ENCODE results near the gene RTN4. TPM values are rescaled to one million over a fixed set of nuclear protein-coding genes. Genes with fewer than 3 reads are reported as not detected.
"Not testable (repeated sequence)": the region's sequence is repeated elsewhere in the genome, so short reads cannot be mapped to it uniquely, and the experiment has no call there.

Gene RTN4
- total RNA-seq, 1 experiment from 2014 or later = 164 TPM

DNA sequence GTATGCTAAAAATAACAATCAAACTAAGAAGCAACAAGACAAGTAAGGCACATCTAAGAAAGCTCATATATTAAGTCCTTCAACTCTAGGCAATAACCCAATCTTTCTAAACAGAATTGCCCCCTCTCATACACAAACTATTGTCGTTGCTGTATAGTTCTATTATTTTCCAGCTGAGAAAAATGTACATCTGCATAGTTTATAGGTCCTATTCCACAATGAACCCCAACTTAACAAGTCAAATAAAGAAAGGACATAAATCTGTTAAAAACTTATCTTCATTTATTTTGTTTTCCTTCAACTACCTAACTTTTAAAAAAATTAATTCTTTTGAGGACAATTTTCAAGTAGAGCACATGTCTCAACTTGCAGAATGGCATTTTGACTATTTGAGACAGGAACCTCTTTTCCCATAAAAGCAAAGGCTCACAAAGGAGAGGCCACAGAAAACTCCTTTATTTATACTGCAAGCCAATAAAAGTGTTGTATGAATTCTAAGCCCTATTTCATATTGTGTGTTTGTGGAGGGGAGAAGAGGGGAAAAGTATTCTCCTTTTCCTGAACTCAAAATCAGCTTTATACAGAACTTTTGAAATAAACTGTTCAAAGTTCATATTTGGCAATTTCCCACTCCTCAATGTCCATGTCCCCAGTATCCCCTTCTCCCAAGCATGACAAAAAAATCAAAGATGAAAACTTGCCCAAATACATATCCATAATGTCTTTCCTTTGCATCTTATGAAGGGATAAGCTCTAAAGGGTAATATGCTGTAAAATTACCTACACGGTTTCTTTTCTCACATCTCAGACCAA, 37.4 kb downstream of the RTN4 start:
- Histone ChIP-seq H3K36me3 (peaks cover 17% of the 10 kb centered on the region), H3K27me3 (no peaks in the 10 kb centered on the region), H3K9me3 (replicated peaks) (no peaks in the 10 kb centered on the region), H3K4me1 (peaks cover 10% of the 10 kb centered on the region), H3K4me3 (no peak overlapping the region), H3K27ac (no peak overlapping the region)
- no peak for DNase-seq

GRCh38 chr2:55011831-55012671, 38.2 kb downstream of the RTN4 start:
- Histone ChIP-seq H3K4me1 (peaks cover 10% of the 10 kb centered on the region), H3K9me3 (replicated peaks) (no peaks in the 10 kb centered on the region), H3K27me3 (no peaks in the 10 kb centered on the region), H3K36me3 (peaks cover 14% of the 10 kb centered on the region), H3K27ac (no peak overlapping the region), H3K4me3 (no peak overlapping the region)
- no peak for DNase-seq

DNA sequence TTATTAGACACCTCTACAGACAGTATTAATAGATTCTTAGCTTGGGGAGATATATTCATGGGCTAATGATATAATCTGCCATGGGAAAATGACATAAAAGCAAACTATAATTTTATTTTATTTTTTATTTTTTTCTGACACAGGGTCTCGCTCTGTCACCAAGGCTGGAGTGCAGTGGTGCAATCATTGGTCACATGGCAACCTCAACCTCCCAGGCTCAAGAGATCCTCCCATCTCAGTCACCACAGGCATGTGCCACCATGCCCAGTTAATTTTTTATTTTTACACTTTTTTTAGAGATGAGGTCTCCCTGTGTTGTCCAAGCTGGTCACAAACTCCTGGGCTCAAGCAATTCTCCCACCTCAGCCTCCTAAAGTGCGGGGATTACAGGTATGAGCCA, 39.3 kb downstream of the RTN4 start:
- H3K27ac ChIP-seq = no peak overlapping the region
- H3K27me3 ChIP-seq = no peaks in the 10 kb centered on the region
- no peaks in the 10 kb centered on the region for H3K9me3 ChIP-seq (replicated peaks)
- H3K36me3 ChIP-seq = peaks cover 6% of the 10 kb centered on the region; the same call in 1 of the 2 replicates
- no peak for DNase-seq
- H3K4me3 ChIP-seq = no peak overlapping the region
- H3K4me1 ChIP-seq = peaks cover 10% of the 10 kb centered on the region

- no peaks in the 10 kb centered on the region for H3K27me3 ChIP-seq
- H3K4me1 ChIP-seq = peaks cover 10% of the 10 kb centered on the region
- H3K27ac ChIP-seq = no peak overlapping the region
- no peaks in the 10 kb centered on the region for H3K9me3 ChIP-seq (replicated peaks)
- no peak for DNase-seq
- no peak overlapping the region for H3K4me3 ChIP-seq
- peaks cover 6% of the 10 kb centered on the region; the same call in 1 of the 2 replicates for H3K36me3 ChIP-seq
Measured at GRCh38 chr2:55010149-55010591, 40.1 kb downstream of the RTN4 start.

GRCh38 chr2:55009277-55010060, 40.8 kb downstream of the RTN4 start:
- H3K4me3 ChIP-seq = no peak overlapping the region
- DNase-seq = no peak
- peaks cover 10% of the 10 kb centered on the region for H3K4me1 ChIP-seq
- peaks cover 6% of the 10 kb centered on the region; the same call in 1 of the 2 replicates for H3K36me3 ChIP-seq
- no peaks in the 10 kb centered on the region for H3K9me3 ChIP-seq (replicated peaks)
- no peak overlapping the region for H3K27ac ChIP-seq
- no peaks in the 10 kb centered on the region for H3K27me3 ChIP-seq

DNA sequence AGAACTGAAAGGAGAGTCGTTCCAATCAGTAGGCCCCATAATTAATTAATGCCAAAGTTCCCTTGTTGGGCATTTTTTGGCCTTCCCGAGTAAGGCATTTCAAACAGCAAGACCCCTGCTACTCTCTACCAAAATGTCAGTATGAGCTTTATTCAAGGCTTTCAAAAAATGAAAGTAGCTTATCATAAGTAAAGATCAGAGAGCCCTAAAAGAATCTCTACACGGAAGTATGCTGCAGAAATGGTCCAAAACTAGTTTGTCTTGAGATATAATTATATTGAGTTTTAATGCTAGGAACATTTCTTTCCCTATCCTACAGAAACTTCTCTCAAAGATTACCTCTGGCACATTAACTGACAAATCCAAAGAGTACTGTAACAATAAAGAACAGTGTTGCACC, 43.9 kb downstream of the RTN4 start:
- no peak overlapping the region for H3K27ac ChIP-seq

DNA sequence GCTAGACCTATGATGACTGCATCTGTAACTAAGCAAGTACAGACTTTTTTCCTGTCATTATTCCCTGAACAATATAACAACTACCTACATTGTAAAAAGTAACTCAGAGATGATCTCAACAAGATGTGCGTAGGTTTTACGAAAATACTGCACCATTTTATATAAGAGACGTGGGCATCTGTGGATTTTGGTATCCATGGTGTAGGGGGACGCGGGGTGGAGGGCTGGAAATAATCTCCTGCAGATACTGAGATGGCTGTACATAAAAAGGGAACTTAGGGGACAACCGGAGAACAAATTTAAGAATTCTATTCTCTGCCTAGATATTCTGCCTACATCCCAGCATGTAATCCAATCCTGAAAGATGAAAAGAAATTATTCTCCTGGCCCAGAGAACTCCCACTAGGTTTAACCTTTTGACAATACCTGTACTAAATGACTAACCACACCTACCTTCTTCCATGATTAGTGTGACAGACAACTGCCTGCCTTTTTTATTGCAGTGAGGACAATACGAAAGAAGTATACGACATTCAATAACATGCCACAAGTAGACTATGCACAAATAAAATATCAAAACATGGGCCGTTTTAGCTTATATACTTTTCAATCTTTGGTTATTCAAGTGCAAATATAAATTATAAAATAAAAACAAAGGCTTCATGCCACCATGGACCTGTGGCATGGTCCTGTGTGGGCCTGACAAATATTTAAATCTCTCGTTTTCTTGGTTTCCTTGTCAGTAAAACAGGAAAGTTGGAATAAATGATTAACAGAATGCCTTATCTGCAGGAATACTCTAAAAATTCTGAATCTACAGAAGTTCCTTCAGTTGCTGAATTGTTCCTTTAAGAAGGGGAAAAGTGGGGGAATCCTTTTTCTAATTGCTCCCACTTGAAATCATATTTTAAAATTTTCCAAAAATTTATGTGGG, 46.3 kb downstream of the RTN4 start:
- Histone ChIP-seq H3K4me1 (peaks cover 10% of the 10 kb centered on the region), H3K27me3 (no peaks in the 10 kb centered on the region), H3K4me3 (no peak overlapping the region), H3K27ac (no peak overlapping the region), H3K9me3 (replicated peaks) (no peaks in the 10 kb centered on the region), H3K36me3 (no peaks in the 10 kb centered on the region)
- no peak for DNase-seq

More for the DNA sequence above, 43.9 kb downstream of the RTN4 start:
- H3K9me3 ChIP-seq (replicated peaks) = no peaks in the 10 kb centered on the region
- H3K4me1 ChIP-seq = no peaks in the 10 kb centered on the region; the same call in 1 of the 2 replicates
- H3K36me3 ChIP-seq = peaks cover 3% of the 10 kb centered on the region; the same call in 1 of the 2 replicates
- no peaks in the 10 kb centered on the region for H3K27me3 ChIP-seq
- no peak overlapping the region for H3K4me3 ChIP-seq
- DNase-seq = no peak

DNA sequence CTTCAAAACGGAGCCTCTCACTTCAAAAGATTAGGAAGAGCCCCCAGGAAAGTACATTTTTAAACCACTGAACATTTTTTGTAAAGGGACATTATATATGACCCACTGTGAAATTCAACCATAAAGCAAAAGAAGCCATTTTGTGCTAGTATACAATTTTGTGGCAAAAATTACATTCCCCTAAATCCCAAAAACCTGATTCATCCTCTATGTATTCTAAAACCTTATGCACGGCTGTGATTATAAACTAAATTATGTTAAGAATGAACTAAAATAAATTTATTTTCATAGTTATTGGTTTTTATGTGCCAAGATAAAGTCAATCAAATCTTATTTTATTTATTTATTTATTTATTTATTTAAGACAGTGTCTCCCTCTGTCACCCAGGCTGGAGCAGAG, 48.5 kb downstream of the RTN4 start:
- peaks cover 14% of the 10 kb centered on the region for H3K4me1 ChIP-seq
- H3K27ac ChIP-seq = no peak overlapping the region
- no peak for DNase-seq
- no peaks in the 10 kb centered on the region for H3K27me3 ChIP-seq
- no peak overlapping the region for H3K4me3 ChIP-seq
- H3K9me3 ChIP-seq (replicated peaks) = no peaks in the 10 kb centered on the region
- no peaks in the 10 kb centered on the region for H3K36me3 ChIP-seq

GRCh38 chr2:55000341-55000740, 49.9 kb downstream of the RTN4 start:
- Histone ChIP-seq H3K27ac (no peak overlapping the region), H3K4me1 (peaks cover 14% of the 10 kb centered on the region)

DNA sequence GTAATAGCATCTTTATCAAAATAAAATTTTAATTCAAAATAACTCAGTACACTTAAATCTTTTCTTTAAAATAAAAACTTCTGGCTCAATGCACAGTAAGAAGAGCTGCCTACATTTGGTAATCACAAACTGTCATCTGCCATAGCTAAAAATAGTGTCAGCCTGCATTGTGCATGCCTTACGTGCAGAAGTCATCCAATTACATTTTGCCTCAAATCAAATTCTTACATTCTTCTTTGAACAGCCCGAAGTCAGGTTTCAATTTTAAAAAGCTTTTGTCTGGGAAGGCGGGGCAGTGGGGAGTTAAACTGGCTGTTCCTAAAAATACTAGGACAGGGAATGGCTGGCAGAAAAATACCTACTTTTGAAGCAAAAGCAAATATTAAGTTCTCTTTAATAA, 51.1 kb downstream of the RTN4 start:
- Histone ChIP-seq H3K4me1 (peaks cover 14% of the 10 kb centered on the region), H3K36me3 (no peaks in the 10 kb centered on the region; the same call in 1 of the 2 replicates), H3K27ac (no peak overlapping the region), H3K9me3 (replicated peaks) (no peaks in the 10 kb centered on the region), H3K4me3 (no peak overlapping the region), H3K27me3 (no peaks in the 10 kb centered on the region)
- DNase-seq = peak; percentile 30 to 55

More at GRCh38 chr2:55000341-55000740, 49.9 kb downstream of the RTN4 start:
- Histone ChIP-seq H3K4me3 (no peak overlapping the region), H3K9me3 (replicated peaks) (no peaks in the 10 kb centered on the region), H3K36me3 (no peaks in the 10 kb centered on the region; the same call in 1 of the 2 replicates), H3K27me3 (no peaks in the 10 kb centered on the region)
- DNase-seq = no peak

- Histone ChIP-seq H3K4me1 (peaks cover 14% of the 10 kb centered on the region), H3K36me3 (peaks cover 2% of the 10 kb centered on the region; the same call in 1 of the 2 replicates), H3K9me3 (replicated peaks) (no peaks in the 10 kb centered on the region), H3K27ac (no peak overlapping the region), H3K4me3 (no peak overlapping the region), H3K27me3 (no peaks in the 10 kb centered on the region)
- no peak for DNase-seq
Measured at GRCh38 chr2:54997826-54998225, 52.4 kb downstream of the RTN4 start.

GRCh38 chr2:54995553-54995952, 54.7 kb downstream of the RTN4 start:
- Histone ChIP-seq H3K4me1 (peaks cover 14% of the 10 kb centered on the region), H3K27me3 (no peaks in the 10 kb centered on the region), H3K9me3 (replicated peaks) (no peaks in the 10 kb centered on the region), H3K4me3 (no peak overlapping the region), H3K36me3 (peaks cover 6% of the 10 kb centered on the region; the same call in 1 of the 2 replicates), H3K27ac (no peak overlapping the region)
- DNase-seq = no peak

GRCh38 chr2:54990694-54991093, 59.6 kb downstream of the RTN4 start:
- H3K9me3 ChIP-seq (replicated peaks); DNase-seq; H3K27ac ChIP-seq; H3K4me3 ChIP-seq; H3K27me3 ChIP-seq; H3K4me1 ChIP-seq: not testable (repeated sequence)
- H3K36me3 ChIP-seq = peaks cover 33% of the 10 kb centered on the region
